Neural crest cell (in vitro differentiated cells): ENCODE results near the gene SH3PXD2B. TPM values are rescaled to one million over a fixed set of nuclear protein-coding genes. Genes with fewer than 3 reads are reported as not detected.

Experiments
- DNase-seq: peaks from one replicate; pipeline ENCODE4 v3.0.0; 2021; ENCODE audit warnings: low read depth, mixed read lengths, low spot score
- H3K27ac Mint-ChIP-seq: one replicate; pipeline ENCODE4 v1.8.0; 2021; ENCODE audit warnings: mild to moderate bottlenecking, mixed read lengths; ENCODE audit not compliant: unreplicated experiment
- H3K27me3 Mint-ChIP-seq: 2 replicates; pipeline ENCODE4 v1.8.0; 2021; ENCODE audit warnings: low read depth, mild to moderate bottlenecking, mixed read lengths
- H3K36me3 Mint-ChIP-seq: 2 replicates; pipeline ENCODE4 v1.8.0; 2021; ENCODE audit warnings: low read depth, mild to moderate bottlenecking, mixed read lengths
- H3K4me1 Mint-ChIP-seq: 2 replicates; pipeline ENCODE4 v1.8.0; 2021; ENCODE audit warnings: mixed read lengths
- H3K4me3 Mint-ChIP-seq: one replicate; pipeline ENCODE4 v1.8.0; 2021; ENCODE audit warnings: mild to moderate bottlenecking, mixed read lengths
- H3K9me3 Mint-ChIP-seq: 2 replicates; pipeline ENCODE4 v1.8.0; 2021; ENCODE audit warnings: mixed read lengths
- total RNA-seq: library from RNA; stranded (reverse); gene quantifications from 2 replicates; pipeline ENCODE4 v1.2.1, GENCODE V29; 2021
- TF ChIP-seq, protein P1 (sequence below): fragments of 200-600 bp; sonication (generic); conservative IDR thresholded peaks from 2 replicates; pipeline ENCODE4 v1.5.0; 2021; ENCODE audit warnings: antibody characterized with exemption, mild to moderate bottlenecking

Gene SH3PXD2B
- total RNA-seq, 1 donor from 2014 or later: 86.1 TPM

DNA sequence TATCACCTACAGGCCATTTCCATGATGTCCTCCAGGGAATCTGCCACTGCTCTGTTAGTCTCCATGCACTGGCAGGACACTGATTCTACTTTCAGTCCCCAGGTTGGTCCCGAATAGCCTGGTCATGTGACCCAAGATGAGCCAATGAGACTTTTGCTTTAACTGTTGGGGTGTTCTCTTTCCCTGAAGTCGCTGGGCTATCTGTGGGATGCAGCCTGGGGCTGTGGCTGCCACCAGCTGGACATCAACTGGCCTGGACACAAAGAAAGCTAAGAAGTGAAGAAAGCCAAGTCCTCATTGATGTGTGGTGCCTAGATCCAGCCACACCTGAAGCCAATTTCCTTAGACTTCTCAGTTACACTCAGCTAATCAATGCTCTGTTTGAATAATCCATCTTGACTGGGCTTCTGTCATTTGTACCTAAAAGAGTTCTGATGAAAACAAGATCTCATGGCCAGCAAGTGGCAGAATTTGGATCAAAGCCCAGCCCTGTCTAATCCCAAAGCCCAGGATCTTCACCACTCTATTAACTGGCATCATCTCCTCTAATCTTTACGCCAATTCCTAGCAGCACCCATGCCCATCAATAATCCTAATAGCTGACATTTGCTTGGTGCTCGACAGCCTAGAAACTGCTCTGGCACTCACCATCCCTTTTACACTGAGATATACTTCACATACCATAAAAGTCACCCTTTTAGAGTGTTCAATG lies 37.0 kb downstream of the SH3PXD2B start:
- Mint-ChIP-seq H3K36me3 (peaks cover 9% of the 10 kb centered on the region), H3K4me1 (peaks cover 26% of the 10 kb centered on the region), H3K27ac (no peak overlapping the region), H3K4me3 (no peak overlapping the region), H3K9me3 (no peaks in the 10 kb centered on the region), H3K27me3 (no peaks in the 10 kb centered on the region)
- TF ChIP-seq, protein P1, sequence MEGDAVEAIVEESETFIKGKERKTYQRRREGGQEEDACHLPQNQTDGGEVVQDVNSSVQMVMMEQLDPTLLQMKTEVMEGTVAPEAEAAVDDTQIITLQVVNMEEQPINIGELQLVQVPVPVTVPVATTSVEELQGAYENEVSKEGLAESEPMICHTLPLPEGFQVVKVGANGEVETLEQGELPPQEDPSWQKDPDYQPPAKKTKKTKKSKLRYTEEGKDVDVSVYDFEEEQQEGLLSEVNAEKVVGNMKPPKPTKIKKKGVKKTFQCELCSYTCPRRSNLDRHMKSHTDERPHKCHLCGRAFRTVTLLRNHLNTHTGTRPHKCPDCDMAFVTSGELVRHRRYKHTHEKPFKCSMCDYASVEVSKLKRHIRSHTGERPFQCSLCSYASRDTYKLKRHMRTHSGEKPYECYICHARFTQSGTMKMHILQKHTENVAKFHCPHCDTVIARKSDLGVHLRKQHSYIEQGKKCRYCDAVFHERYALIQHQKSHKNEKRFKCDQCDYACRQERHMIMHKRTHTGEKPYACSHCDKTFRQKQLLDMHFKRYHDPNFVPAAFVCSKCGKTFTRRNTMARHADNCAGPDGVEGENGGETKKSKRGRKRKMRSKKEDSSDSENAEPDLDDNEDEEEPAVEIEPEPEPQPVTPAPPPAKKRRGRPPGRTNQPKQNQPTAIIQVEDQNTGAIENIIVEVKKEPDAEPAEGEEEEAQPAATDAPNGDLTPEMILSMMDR: no peak
- no peak for DNase-seq

DNA sequence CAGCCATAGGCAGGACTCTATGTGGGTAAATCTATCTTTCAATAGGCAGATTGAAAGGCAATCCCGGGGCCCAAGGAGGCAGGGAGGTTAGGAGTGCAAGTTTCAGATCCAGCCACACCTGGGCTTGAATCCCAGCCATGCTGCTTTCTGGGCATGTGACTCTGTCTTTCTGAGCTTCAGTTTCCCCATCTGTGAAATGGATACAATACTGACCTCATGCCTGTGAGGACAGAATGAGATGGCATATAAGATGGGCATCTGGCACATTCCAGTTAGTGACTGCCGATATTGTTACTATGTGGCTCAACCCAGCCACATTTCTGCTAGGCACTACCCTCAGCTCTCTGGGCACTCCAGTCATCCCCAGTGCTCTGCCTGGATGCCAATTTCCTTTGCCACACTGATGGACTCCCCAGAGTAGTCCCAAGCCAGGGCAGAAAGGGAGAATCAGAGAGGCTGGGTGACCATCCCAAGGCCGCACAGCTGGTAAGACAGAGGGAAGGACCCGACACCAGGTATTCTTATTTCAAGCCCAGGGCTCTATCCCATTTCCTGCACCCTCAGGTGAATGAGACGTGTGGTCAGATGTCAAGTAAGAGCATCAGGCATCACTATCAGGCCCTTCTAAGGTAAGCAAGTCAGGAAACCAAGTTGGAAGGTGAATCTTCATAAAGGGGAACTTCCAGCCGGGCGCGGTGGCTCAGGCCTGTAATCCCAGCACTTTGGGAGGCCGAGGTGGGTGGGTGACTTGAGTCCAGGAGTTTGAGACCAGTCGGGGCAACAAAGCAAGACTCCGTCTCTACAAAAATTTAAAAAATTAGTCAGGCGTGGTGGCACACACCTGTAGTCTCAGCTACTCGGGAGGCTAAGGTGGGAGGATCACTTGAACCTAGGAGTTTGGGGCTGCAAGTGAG lies 38.7 kb downstream of the SH3PXD2B start:
- no peak for DNase-seq
- peaks cover 36% of the 10 kb centered on the region for H3K4me1 Mint-ChIP-seq
- H3K9me3 Mint-ChIP-seq: no peaks in the 10 kb centered on the region
- H3K27me3 Mint-ChIP-seq: no peaks in the 10 kb centered on the region
- H3K27ac Mint-ChIP-seq: no peak overlapping the region
- TF ChIP-seq, protein P1: no peak
- H3K4me3 Mint-ChIP-seq: no peak overlapping the region
- H3K36me3 Mint-ChIP-seq: peaks cover 7% of the 10 kb centered on the region

DNA sequence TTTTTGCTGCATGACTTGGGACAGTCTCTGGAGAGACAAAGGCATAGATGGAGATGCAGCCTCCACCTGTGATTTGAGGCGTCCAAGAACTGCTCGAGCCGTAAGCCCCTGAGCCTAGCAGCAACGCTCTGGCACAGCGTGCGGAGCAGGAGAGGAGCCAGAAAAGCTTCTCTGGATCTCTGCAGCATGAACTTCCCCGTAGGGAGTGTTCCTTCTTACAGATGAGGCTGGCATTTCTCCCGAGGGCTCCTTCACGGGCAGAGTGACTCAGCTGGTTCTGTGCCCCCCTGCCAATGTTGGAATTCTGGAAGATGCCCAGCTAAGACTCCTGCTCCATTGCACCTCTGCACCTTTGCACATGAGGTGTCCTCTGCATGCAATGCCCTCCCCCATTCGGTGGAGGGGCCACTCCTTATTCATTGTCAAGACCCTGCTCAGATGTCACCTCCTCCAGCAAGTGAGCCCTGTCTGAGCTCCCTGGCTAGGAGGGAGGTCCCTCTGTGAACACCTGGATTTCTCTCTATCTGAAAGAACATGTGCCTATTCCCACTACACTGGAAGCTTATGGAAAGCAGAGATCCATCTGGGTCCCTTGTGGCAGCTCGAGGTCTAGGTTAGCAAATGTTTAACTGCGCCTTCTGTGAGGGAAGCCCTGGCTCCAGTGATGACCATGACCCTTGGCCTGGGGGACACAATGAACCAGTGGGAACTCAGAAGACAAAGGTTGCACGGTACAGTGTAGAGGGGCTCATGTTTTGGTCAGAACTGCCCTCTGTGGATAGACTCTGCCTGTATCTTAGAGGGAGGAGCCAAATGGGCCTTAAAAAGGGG lies 39.6 kb downstream of the SH3PXD2B start:
- Mint-ChIP-seq H3K4me3 (no peak overlapping the region), H3K4me1 (peaks cover 41% of the 10 kb centered on the region), H3K36me3 (peaks cover 12% of the 10 kb centered on the region), H3K27ac (no peak overlapping the region), H3K9me3 (no peaks in the 10 kb centered on the region), H3K27me3 (no peaks in the 10 kb centered on the region)
- TF ChIP-seq, protein P1: no peak
- no peak for DNase-seq

DNA sequence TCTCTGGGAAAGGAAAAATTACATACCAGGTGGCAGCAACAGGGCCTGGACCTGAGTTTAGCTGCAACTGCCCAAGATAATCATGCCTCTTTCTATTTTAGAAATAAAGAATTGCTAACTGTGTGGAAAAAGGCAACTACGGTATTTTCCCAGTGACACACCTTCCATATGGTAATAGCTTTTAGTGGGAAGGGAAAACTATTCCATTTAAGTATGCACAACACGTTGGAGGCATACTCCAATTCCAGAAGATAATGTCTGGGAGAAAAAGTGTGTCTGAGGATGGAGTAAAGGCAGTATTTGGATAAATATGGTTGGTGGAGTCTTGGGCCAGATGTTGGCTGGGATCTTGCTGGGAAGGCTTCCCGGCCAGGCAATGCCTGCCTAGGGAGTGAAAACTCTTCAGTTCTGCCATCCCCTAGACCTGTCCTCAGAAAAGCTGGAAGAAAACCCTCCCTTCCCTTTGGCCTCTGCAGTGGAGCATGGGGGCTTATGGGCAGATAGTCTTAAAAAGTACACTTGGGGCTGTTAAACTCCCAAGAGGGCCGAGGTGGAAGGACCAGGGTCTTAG lies 40.6 kb downstream of the SH3PXD2B start:
- Mint-ChIP-seq H3K27ac (no peak overlapping the region), H3K4me3 (no peak overlapping the region), H3K4me1 (peaks cover 37% of the 10 kb centered on the region), H3K27me3 (no peaks in the 10 kb centered on the region), H3K9me3 (no peaks in the 10 kb centered on the region), H3K36me3 (peaks cover 14% of the 10 kb centered on the region)
- no peak for DNase-seq
- TF ChIP-seq, protein P1: no peak

DNA sequence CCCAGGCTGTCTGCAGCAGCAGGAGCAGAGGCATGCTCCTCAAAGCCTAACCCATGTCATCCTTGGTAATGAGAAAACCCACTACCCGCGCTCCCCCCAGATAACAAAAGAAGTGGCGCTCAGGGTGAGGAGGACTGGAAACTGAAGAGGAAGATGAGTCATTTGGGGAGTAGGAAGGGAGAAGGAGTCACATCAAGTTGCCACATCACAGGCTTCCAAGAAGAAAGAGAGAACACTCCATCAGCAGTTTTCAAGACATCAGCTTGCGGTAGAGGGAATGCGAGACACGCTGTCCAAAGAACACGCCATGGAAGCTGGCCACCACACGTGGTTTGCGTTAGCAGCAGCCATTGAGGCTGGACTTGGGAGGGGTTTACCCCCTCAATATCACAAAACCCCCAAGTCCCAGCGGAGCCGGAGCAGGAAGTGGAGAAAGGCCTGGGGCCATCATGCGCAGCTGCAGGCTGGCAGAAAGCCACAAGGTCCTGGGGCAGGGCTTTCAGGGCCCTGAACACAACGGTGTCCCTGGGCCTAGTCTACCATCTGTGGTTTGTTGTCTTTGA lies 41.5 kb downstream of the SH3PXD2B start:
- H3K27ac Mint-ChIP-seq: peak overlapping the region; percentile 23
- H3K9me3 Mint-ChIP-seq: no peaks in the 10 kb centered on the region
- H3K27me3 Mint-ChIP-seq: no peaks in the 10 kb centered on the region

More for the DNA sequence above, 41.5 kb downstream of the SH3PXD2B start:
- peaks cover 14% of the 10 kb centered on the region for H3K36me3 Mint-ChIP-seq
- TF ChIP-seq, protein P1: no peak
- H3K4me1 Mint-ChIP-seq: peaks cover 37% of the 10 kb centered on the region
- no peak overlapping the region for H3K4me3 Mint-ChIP-seq
- no peak for DNase-seq
